SK-N-SH (cell line): ENCODE data around the gene IL12B.

Source experiments
- EP300 ChIP-seq, 2 experiments: IDR thresholded peaks; 2 replicates each; pipeline versions ENCODE4 v1.4.0 to v1.6.1; 2012; ENCODE audit warnings: borderline replicate concordance in 1 of 2, low read depth in 1 of 2, low read length in 1 of 2
- EZH2phosphoT487 ChIP-seq: fragments of 200-600 bp; sonication (generic); IDR thresholded peaks from 2 replicates; pipeline ENCODE4 v1.6.1; 2017; ENCODE audit warnings: low read depth, mixed run types, mild to moderate bottlenecking, antibody characterized with exemption, moderate library complexity, borderline replicate concordance
- POLR2AphosphoS5 ChIP-seq: IDR thresholded peaks from 2 replicates; pipeline ENCODE4 v1.6.1; 2012; ENCODE audit warnings: low read depth, low read length
- RCOR1 ChIP-seq: fragments of 150-350 bp; IDR thresholded peaks from 2 replicates; pipeline ENCODE4 v1.6.1; 2017; ENCODE audit warnings: antibody characterized with exemption, low read length
- SIN3A ChIP-seq: IDR thresholded peaks from 2 replicates; pipeline ENCODE4 v1.6.1; 2012; ENCODE audit warnings: low read depth, mild to moderate bottlenecking, low read length, moderate library complexity, borderline replicate concordance
- TF ChIP-seq, protein P1 (sequence below): fragments of 200-600 bp; sonication (generic); IDR thresholded peaks from 2 replicates; pipeline ENCODE4 v1.6.1; 2017; ENCODE audit warnings: antibody characterized with exemption, mild to moderate bottlenecking, moderate library complexity

DNA sequence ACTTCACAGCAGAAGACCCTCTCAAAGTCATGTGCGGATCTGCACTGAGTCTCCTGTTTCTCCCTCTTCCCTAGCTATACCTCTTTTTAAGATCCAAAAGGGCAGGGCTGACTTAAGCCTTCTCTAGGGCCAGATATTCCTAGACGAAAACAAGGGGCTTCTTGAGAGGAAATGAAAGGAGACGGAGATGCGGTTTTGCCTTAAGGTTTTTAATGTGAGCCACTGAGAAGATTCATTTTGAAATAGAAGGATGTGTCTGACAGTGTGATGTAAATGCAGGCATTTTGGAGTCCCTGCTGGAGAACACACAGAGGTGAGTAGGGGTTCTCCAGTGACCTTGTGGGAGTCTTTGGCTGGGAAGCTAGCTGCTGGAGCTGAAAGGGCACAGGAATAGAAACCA is 15.6 kb upstream of the IL12B start:
- TF ChIP-seq EZH2phosphoT487 (no peak), RCOR1 (no peak), EP300 (IDR thresholded peaks at IDR 0.05; ENCODE audit: borderline replicate concordance in 1 of 2, low read depth in 1 of 2, low read length in 1 of 2) (no peak), POLR2AphosphoS5 (no peak), SIN3A (no peak)
- TF ChIP-seq, protein P1, sequence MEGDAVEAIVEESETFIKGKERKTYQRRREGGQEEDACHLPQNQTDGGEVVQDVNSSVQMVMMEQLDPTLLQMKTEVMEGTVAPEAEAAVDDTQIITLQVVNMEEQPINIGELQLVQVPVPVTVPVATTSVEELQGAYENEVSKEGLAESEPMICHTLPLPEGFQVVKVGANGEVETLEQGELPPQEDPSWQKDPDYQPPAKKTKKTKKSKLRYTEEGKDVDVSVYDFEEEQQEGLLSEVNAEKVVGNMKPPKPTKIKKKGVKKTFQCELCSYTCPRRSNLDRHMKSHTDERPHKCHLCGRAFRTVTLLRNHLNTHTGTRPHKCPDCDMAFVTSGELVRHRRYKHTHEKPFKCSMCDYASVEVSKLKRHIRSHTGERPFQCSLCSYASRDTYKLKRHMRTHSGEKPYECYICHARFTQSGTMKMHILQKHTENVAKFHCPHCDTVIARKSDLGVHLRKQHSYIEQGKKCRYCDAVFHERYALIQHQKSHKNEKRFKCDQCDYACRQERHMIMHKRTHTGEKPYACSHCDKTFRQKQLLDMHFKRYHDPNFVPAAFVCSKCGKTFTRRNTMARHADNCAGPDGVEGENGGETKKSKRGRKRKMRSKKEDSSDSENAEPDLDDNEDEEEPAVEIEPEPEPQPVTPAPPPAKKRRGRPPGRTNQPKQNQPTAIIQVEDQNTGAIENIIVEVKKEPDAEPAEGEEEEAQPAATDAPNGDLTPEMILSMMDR, result no peak
